Stimulated activated CD8-positive, alpha-beta memory T cell treated with anti-CD3 and anti-CD28 coated beads, Interleukin-12 subunit alpha, Interleukin-12 subunit beta, amount 100 ng/mL, for 24 hours (primary cell): Measurements from ENCODE around the gene MIPOL1.
"Not testable (repeated sequence)": the region's sequence is repeated elsewhere in the genome, so short reads cannot be mapped to it uniquely, and the experiment has no call there.

ENCODE experiments used
- DNase-seq: peaks from one replicate; pipeline ENCODE4 v3.0.0-alpha.2; 2020; ENCODE audit errors: extremely low read depth

MIPOL1 gene

GRCh38 chr14:37187840-37188577, 9.7 kb upstream of the MIPOL1 start:
- DNase-seq: not testable (repeated sequence)

- not testable (repeated sequence) for DNase-seq
These were observed 8.0 kb upstream of the MIPOL1 start for GRCh38 chr14:37189733-37190132.

GRCh38 chr14:37194698-37195097, 3.0 kb upstream of the MIPOL1 start:
- no peak for DNase-seq

GRCh38 chr14:37195327-37195726, 2.4 kb upstream of the MIPOL1 start:
- no peak for DNase-seq

GRCh38 chr14:37196604-37197420, 925 bp upstream of the MIPOL1 start:
- DNase-seq: no peak

GRCh38 chr14:37198273-37198598, 499 bp downstream of the MIPOL1 start:
- no peak for DNase-seq

- no peak for DNase-seq
These were observed 1.2 kb downstream of the MIPOL1 start for GRCh38 chr14:37198907-37199306.

- no peak for DNase-seq
These were observed 4.0 kb downstream of the MIPOL1 start for GRCh38 chr14:37201724-37202123.

GRCh38 chr14:37202265-37202664, 4.5 kb downstream of the MIPOL1 start:
- DNase-seq: no peak

GRCh38 chr14:37202812-37203211, 5.1 kb downstream of the MIPOL1 start:
- no peak for DNase-seq

- DNase-seq: no peak
These were observed 5.7 kb downstream of the MIPOL1 start for GRCh38 chr14:37203423-37203822.

GRCh38 chr14:37205623-37206605, 8.2 kb downstream of the MIPOL1 start:
- DNase-seq: not testable (repeated sequence)

- DNase-seq: not testable (repeated sequence)
These were observed 11.9 kb downstream of the MIPOL1 start for GRCh38 chr14:37209617-37210016.

GRCh38 chr14:37210448-37210847, 12.7 kb downstream of the MIPOL1 start:
- DNase-seq: no peak

- DNase-seq: no peak
These were observed 15.3 kb downstream of the MIPOL1 start for GRCh38 chr14:37213016-37213415.

GRCh38 chr14:37215345-37215744, 17.6 kb downstream of the MIPOL1 start:
- DNase-seq: no peak

GRCh38 chr14:37221073-37221472, 23.3 kb downstream of the MIPOL1 start:
- no peak for DNase-seq

- no peak for DNase-seq
These were observed 26.3 kb downstream of the MIPOL1 start for GRCh38 chr14:37223947-37224474.

- not testable (repeated sequence) for DNase-seq
These were observed 27.9 kb downstream of the MIPOL1 start for GRCh38 chr14:37225668-37226067.

GRCh38 chr14:37230551-37231194, 32.9 kb downstream of the MIPOL1 start:
- DNase-seq: no peak

GRCh38 chr14:37232907-37233481, 35.3 kb downstream of the MIPOL1 start:
- no peak for DNase-seq
